H1 (cell line): ENCODE data around the gene OGFOD2. TPM values are rescaled to one million over a fixed set of nuclear protein-coding genes. Genes with fewer than 3 reads are reported as not detected.

Source experiments
- JUND ChIP-seq: IDR thresholded peaks from 2 replicates; pipeline ENCODE4 v1.6.1; 2011; ENCODE audit warnings: mild to moderate bottlenecking, improper control_type of control experiment, low read length
- SIN3A ChIP-seq, 2 experiments: IDR thresholded peaks in 1 of 2; conservative IDR thresholded peaks in 1 of 2; 2 replicates each; pipeline ENCODE4 v1.6.1; 2011 to 2012; ENCODE audit warnings: low read length in 2 of 2, improper control_type of control experiment in 1 of 2, low read depth in 1 of 2, mild to moderate bottlenecking in 1 of 2
- SP4 ChIP-seq: IDR thresholded peaks from 2 replicates; pipeline ENCODE4 v1.6.1; 2012; ENCODE audit warnings: low read length, inconsistent platforms
- TBP ChIP-seq: IDR thresholded peaks from 2 replicates; pipeline ENCODE4 v1.6.1; 2011; ENCODE audit warnings: low read depth, low read length, improper control_type of control experiment
- polyA plus RNA-seq, 7 experiments: library from polyadenylated mRNA; depleted of rRNA in 3 of 7; stranded (reverse) in 5 of 7; unstranded in 2 of 7; fragments of >200 nt in 5 of 7; fragments of 200-250 nt in 2 of 7; gene quantifications; 1 replicate in 5 of 7; 2 replicates in 1 of 7; 4 replicates in 1 of 7; pipeline versions ENCODE4 v1.2.1 to v1.2.3, GENCODE V29; 2011 to 2013; ENCODE audit warnings: missing spikeins in 2 of 7, mixed read lengths in 2 of 7
- total RNA-seq: library from RNA; stranded (reverse); fragmentation: NEBNext Ultra II Directional; extraction: Animal tissue kit (Norgen Biotek cat#: 25700); gene quantifications from 2 replicates; pipeline ENCODE4 v1.2.1, GENCODE V29; 2021

Gene OGFOD2
- total and polyA plus RNA-seq, 2 of the 8 experiments (the other 6 are each of a cell fraction or from before 2014, with no cell fraction given) = 17.3 to 20.3 TPM

GRCh38 chr12:122985338-122986257, 10.6 kb downstream of the OGFOD2 start (continued):
- TF ChIP-seq SP4 = no peak
- no peak for TF ChIP-seq SIN3A (conservative IDR thresholded peaks at IDR 0.05 in 1 of 2, IDR thresholded peaks at IDR 0.05 in 1 of 2; ENCODE audit: low read depth in 1 of 2, low read length in 2 of 2)
- TF ChIP-seq JUND = no peak
- no peak for TF ChIP-seq TBP
